ENCODE data around the gene NDUFS6. TPM values are rescaled to one million over a fixed set of nuclear protein-coding genes. Genes with fewer than 3 reads are reported as not detected.

NDUFS6 gene
- total RNA-seq, 1 donor = 30.9 TPM

- no peak for DNase-seq (ENCODE audit: low read depth)
- H3K4me3 ChIP-seq (ENCODE audit: low read depth, low read length) = no peak overlapping the region
- no peak for TF ChIP-seq CTCF (IDR thresholded peaks at IDR 0.05; ENCODE audit: insufficient read depth, low read length)
These were observed 16.2 kb downstream of the NDUFS6 start for GRCh38 chr5:1817261-1818043.

GRCh38 chr5:1818784-1819183, 17.6 kb downstream of the NDUFS6 start:
- H3K4me3 ChIP-seq (ENCODE audit: low read depth, low read length) = no peak overlapping the region
- no peak for TF ChIP-seq CTCF (IDR thresholded peaks at IDR 0.05; ENCODE audit: insufficient read depth, low read length)
- no peak for DNase-seq (ENCODE audit: low read depth)

GRCh38 chr5:1819458-1819857, 18.3 kb downstream of the NDUFS6 start:
- H3K4me3 ChIP-seq (ENCODE audit: low read depth, low read length) = no peak overlapping the region
- no peak for DNase-seq (ENCODE audit: low read depth)
- no peak for TF ChIP-seq CTCF (IDR thresholded peaks at IDR 0.05; ENCODE audit: insufficient read depth, low read length)

DNA sequence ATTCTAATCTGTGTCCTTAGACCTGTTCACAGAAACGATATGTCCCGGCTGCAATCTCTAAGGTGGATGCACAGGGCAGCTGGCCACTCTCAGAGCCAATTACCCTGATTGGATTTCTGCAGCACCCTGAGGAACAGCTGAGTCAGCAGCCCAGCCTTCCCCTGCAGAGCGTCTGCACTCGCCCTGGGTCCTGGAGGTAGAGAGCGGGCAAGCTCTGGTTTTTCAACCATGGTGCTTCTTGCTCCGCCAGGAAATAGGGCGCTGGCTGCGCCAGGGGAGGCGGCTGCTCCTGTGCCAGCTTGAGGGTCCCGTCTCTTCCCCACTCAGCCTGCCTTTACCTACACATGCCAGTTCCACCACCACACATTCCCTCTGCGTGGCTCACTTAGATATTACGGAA, 19.2 kb downstream of the NDUFS6 start:
- TF ChIP-seq CTCF (IDR thresholded peaks at IDR 0.05; ENCODE audit: insufficient read depth, low read length) = no peak
- no peak overlapping the region for H3K4me3 ChIP-seq (ENCODE audit: low read depth, low read length)
- no peak for DNase-seq (ENCODE audit: low read depth)

DNA sequence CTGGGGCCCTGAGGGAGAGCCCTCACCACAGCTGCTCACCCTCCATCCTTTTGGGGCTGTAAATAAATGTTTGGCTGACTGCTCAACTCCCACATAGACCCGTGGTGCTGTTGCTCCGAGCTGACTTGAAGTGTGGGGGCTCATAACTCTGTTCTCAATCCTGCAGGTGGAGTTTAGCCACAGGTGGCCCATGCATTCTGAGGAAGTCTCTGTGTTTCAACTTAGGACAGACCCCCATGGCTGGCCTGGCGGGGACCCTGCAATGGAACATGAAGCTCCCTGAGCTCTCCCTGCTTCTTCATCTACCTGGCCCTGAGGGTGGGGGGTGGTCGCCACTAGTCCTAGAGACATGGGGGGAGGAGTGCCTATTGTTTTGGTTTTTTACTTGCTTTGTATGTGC, 19.7 kb downstream of the NDUFS6 start:
- H3K4me3 ChIP-seq (ENCODE audit: low read depth, low read length) = no peak overlapping the region
- no peak for TF ChIP-seq CTCF (IDR thresholded peaks at IDR 0.05; ENCODE audit: insufficient read depth, low read length)
- DNase-seq (ENCODE audit: low read depth) = no peak

DNA sequence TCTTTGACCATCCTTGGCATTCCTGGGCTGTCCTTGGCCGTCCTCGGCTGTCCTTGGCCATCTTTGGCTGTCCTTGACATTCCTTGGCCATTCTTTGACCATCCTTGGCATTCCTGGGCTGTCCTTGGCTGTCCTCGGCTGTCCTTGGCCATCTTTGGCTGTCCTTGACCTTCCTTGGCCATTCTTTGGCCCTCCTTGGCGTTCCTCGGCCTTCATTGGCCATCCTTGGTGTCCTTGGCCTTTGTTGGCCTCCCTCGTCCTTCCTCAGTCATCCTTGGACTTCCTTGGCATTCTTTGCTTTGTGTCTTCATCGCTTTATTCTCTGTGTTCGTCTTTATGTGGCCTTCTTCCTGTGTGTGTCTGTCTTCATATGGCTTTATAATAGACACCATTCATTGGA, 20.7 kb downstream of the NDUFS6 start:
- no peak overlapping the region for H3K4me3 ChIP-seq (ENCODE audit: low read depth, low read length)
- no peak for TF ChIP-seq CTCF (IDR thresholded peaks at IDR 0.05; ENCODE audit: insufficient read depth, low read length)
- DNase-seq (ENCODE audit: low read depth) = no peak
